HG03139 (cell line): Measurements from ENCODE around the gene DENND2A.
"Not testable (repeated sequence)": the region's sequence is repeated elsewhere in the genome, so short reads cannot be mapped to it uniquely, and the experiment has no call there.

Source experiments
- ATAC-seq: cut with Tn5 transposase; IDR thresholded peaks from one replicate; pipeline ENCODE4 v1.9.1; 2021; ENCODE audit not compliant: unreplicated experiment

The DENND2A gene

GRCh38 chr7:140646931-140647647 is 6.5 kb upstream of the DENND2A start:
- ATAC-seq: peak; percentile 77

- no peak for ATAC-seq
Measured at GRCh38 chr7:140645166-140645900, 4.7 kb upstream of the DENND2A start.

- ATAC-seq: not testable (repeated sequence)
Measured at GRCh38 chr7:140644761-140645160, 4.1 kb upstream of the DENND2A start.

- no peak for ATAC-seq
Measured at GRCh38 chr7:140643416-140643815, 2.8 kb upstream of the DENND2A start.

DNA sequence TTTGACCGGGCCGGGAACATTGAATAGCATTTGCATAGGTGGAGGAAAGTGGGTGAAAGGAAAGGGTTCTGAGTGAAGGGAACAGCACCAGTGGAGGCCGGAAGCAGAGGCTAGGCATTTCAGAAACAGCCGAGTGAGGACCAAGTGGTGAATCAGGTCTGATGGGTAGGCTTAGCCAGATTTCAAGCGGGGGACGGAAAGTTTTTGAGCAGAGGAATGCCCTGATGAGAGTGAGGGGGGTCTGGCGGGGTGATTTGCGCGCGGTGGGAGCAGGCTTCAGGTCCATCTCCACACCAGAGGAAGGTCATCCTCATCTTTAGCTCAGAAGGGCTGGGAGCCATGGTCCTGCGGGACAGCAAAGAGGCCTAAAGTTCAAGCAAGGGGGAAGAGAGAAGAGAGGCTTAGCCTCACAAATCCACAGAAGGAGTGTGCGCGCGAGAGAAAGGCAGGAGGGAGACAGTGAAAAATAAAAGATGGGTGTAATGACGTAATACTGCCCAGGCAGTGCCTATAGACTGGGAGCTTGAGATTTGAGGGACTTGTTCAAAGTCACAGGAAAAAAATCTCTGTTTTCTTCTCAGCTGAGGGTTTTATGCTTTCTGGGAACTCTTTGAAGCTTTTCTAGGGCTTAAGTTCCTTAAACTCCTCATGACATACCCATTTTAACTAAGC is 1.0 kb upstream of the DENND2A start:
- ATAC-seq: no peak

DNA sequence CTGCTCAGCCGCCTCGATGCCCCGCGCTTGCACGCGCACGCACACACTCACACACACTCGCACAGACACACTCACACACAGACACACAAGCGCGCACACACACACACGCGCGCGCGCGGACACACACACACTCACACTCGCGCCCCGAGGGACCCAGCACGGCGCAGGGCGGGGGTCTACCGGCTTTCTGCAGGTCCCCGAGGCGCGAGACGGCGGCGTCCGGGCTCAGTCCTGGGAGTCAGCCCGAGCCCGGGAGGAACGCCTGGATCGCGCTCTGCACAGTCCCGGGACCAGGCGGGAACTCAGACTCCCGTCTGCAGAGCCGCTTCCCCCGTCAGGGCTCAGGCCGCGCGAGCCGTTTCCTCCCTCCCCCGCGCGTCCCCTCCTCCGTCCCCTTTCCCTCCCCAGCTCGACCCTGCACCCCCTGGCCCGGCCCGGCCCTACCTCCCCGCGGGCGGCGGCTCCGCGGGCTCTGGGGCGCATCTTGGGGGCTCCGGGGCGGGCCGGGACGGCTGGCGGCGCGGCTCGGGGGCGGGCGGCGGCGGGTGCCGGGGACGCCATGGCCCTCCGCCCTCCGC is 464 bp downstream of the DENND2A start:
- no peak for ATAC-seq

GRCh38 chr7:140639366-140640053 is 1.1 kb downstream of the DENND2A start:
- ATAC-seq: no peak

- ATAC-seq: no peak
Measured at GRCh38 chr7:140638173-140638791, 2.3 kb downstream of the DENND2A start.

DNA sequence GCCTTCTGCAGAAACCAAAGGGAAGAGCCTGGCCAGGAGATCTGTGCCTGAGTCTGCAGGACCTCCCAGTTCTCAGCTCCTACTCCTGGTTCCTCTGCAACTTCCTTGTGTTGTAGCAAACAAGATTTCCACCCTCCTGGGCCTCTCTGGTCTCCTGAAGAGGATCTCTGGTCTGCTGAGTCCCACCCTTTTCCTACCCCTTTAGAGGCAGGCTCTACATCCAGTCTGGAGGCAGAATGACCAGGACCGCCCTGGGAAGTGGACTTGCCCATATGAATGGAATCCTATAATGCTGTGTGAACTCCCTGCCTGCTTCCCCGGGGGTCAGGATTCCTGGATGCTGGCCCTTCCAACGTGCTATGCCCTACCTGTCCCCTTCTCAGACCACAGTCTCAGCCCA is 3.2 kb downstream of the DENND2A start:
- ATAC-seq: no peak

DNA sequence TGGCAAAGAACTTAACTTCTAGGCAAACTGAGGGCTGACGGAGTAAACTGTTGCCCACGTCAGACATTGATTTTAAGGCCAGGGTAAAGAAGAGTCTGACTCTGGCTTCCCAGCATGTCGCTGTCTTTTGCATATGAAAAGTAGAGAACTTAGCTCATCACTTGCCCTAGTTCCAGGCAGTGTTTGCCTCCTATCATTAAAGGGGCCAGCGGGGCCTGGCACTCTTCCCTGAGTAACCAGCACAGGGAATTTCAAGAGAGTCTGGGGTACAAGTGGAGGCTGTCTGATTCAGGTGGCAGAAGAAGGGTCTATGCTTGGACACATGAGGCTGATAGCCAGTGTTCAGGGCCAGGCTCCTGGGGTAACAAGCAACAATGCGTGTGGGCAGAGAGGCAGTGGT is 4.8 kb downstream of the DENND2A start:
- ATAC-seq: no peak

- no peak for ATAC-seq
Measured at GRCh38 chr7:140635345-140635744, 5.3 kb downstream of the DENND2A start.

GRCh38 chr7:140631602-140632001 is 9.0 kb downstream of the DENND2A start:
- no peak for ATAC-seq

GRCh38 chr7:140631021-140631420 is 9.6 kb downstream of the DENND2A start:
- ATAC-seq: no peak

GRCh38 chr7:140625908-140626868 is 14.4 kb downstream of the DENND2A start:
- no peak for ATAC-seq

DNA sequence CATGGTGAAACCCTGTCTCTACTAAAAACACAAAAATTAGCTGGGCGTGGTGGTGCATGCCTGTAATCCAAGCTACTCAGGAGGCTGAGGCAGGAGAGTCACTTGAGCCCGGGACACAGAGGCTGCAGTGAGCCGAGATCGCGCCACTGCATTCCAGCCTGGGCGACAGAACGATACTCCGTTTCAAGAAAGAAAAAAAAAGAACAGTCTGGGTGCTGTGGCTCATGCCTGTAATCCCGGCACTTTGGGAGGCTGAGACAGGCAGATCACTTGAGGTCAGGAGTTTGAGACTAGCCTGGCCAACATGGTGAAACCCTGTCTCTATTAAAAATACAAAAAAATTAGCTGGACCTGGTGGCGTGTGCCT is 15.4 kb downstream of the DENND2A start:
- not testable (repeated sequence) for ATAC-seq

DNA sequence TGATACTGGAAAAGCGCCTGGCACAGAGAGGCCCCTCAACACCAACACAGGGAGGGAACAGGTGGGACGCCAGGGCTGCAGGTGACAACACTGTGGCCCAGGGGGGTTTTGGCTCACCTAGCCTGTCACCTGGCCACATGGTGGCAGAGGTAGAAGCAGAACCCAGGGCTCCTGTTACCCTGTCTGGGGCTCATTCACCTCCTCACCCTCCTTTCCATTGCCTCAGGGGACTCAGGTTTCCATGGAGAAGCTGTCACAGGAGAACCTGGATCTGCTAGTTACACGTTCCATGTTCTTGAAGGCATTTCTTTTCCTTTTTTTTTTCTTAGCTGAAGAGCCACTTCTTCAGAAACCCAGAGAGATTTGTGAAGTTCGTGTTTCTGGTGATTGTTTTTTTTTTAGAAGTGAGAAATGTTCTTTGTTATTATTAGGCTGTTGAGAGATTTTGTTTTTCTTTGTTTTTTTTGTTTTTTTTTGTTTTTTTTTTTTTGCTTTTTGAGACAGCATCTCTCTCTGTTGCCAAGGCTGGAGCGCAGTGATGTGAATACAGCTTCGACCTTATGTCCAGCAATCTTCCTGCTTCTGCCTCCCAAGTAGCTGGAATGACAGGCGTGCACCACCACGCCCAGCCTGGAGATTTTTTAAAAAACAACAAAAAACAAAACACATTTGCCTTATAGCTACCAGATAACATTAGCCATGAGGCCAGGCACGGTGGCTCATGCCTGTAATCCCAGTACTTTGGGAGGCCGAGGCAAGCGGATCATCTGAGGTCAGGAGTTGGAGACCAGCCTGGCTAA is 16.0 kb downstream of the DENND2A start:
- no peak for ATAC-seq

- no peak for ATAC-seq
Measured at GRCh38 chr7:140623980-140624379, 16.6 kb downstream of the DENND2A start.

GRCh38 chr7:140621401-140622021 is 19.1 kb downstream of the DENND2A start:
- ATAC-seq: no peak
